MCF 10A (cell line): ENCODE data around the gene NECTIN4. TPM values are rescaled to one million over a fixed set of nuclear protein-coding genes. Genes with fewer than 3 reads are reported as not detected.

Source experiments
- BruUV-seq: library from RNA; stranded (reverse); fragments of 400-500 nt; replicated peaks from 2 replicates; lab custom pipeline; 2021; lab: Mats Ljungman, UMichigan
- CTCF ChIA-PET: fragments of 300-600 bp; sonication (Branson Sonifier 250); formaldehyde crosslinking; extraction: SDS; loops from one replicate; lab custom pipeline; 2021; ENCODE audit warnings: antibody characterized with exemption, inconsistent platforms; lab: Yijun Ruan, JAX
- POLR2A ChIA-PET: fragments of 300-600, 350-650 bp; sonication (Branson Sonifier 250); formaldehyde crosslinking; extraction: SDS; loops from one replicate; lab custom pipeline; 2020; ENCODE audit warnings: antibody characterized with exemption, inconsistent platforms; lab: Yijun Ruan, JAX
- DNase-seq: peaks from one replicate; pipeline ENCODE4 v3.0.0-alpha.2; 2018; ENCODE audit not compliant: unreplicated experiment
- H3K27ac Mint-ChIP-seq: one replicate; pipeline ENCODE4 v1.8.0; 2022; ENCODE audit warnings: mild to moderate bottlenecking, low read depth, mixed read lengths; ENCODE audit not compliant: unreplicated experiment
- H3K27me3 Mint-ChIP-seq: one replicate; pipeline ENCODE4 v1.8.0; 2022; ENCODE audit warnings: mixed read lengths; ENCODE audit not compliant: insufficient read depth, unreplicated experiment
- H3K36me3 Mint-ChIP-seq: one replicate; pipeline ENCODE4 v1.8.0; 2022; ENCODE audit warnings: mild to moderate bottlenecking, moderate library complexity, mixed read lengths; ENCODE audit not compliant: insufficient read depth, unreplicated experiment
- H3K4me1 Mint-ChIP-seq: one replicate; pipeline ENCODE4 v1.8.0; 2022; ENCODE audit warnings: mixed read lengths; ENCODE audit not compliant: insufficient read depth, unreplicated experiment
- H3K4me3 Mint-ChIP-seq: one replicate; pipeline ENCODE4 v1.8.0; 2022; ENCODE audit warnings: mild to moderate bottlenecking, moderate library complexity, mixed read lengths; ENCODE audit not compliant: unreplicated experiment
- H3K9me3 Mint-ChIP-seq: one replicate; pipeline ENCODE4 v1.8.0; 2022; ENCODE audit warnings: mixed read lengths; ENCODE audit not compliant: unreplicated experiment
- intact Hi-C: fragments of 100-400 bp; cut with micrococcal nuclease; formaldehyde crosslinking; loops from 2 replicates; pipeline ENCODE4 v1.14.1; 2022
- total RNA-seq: library from RNA; stranded (reverse); gene quantifications from 2 replicates; pipeline ENCODE4 v1.2.3, GENCODE V29; 2022
- TF ChIP-seq, protein P1 (sequence below): fragments of 200-600 bp; IDR thresholded peaks from one replicate; pipeline ENCODE4 v1.8.0; 2022; ENCODE audit warnings: antibody characterized with exemption, mild to moderate bottlenecking; ENCODE audit not compliant: unreplicated experiment

The NECTIN4 gene
- total RNA-seq, 1 experiment from 2014 or later: 7.0 TPM

DNA sequence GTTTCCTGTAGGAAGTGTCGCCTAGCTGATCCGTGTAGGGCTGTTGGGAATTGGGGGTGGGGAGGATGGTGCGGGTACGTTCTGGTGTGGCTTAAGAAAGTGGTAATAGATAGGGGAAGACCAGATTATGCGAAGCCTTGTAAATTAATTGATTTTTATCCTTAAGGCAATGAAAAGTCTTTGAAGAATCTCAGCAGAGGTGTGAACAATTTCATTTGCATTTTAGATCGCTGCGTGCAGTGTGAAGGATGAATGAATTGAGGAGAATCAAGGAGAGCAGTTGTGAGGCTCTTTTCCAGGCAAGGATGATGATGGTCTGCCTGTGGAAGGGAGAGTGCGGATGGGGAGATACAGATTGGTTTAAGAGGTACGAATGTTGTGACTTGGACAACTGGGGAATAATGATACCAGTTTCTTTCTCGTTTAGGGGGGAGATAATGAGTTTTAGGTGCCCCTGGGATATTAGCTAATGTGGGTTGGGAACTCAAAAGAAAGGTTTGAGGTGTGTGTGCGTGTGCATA is 43.9 kb upstream of the NECTIN4 start:
- Mint-ChIP-seq H3K36me3 (peaks cover 52% of the 10 kb centered on the region), H3K4me3 (no peak overlapping the region), H3K9me3 (no peaks in the 10 kb centered on the region), H3K27me3 (no peaks in the 10 kb centered on the region), H3K4me1 (peaks cover 23% of the 10 kb centered on the region), H3K27ac (no peak overlapping the region)
- intact Hi-C loops: loop anchor here (2.0 to 10.0 kb wide), 2 partner anchors 60 to 88 kb away; partner anchors contain the start of gene USF1
- ChIA-PET POLR2A (interaction anchor here (0.7 to 11.8 kb wide), 38 partner anchors 8 to 1457 kb away, joined by 3 to 210 read pairs (median 5); partner anchors contain the start of genes ADAMTS4, B4GALT3, DUSP12 and F11R), CTCF (interaction anchor here (0.7 to 2.2 kb wide), 18 partner anchors 11 to 1373 kb away, joined by 3 to 6 read pairs (median 4); partner anchors contain the start of genes NIT1 and PFDN2)
- no peak for DNase-seq
- TF ChIP-seq, protein P1, sequence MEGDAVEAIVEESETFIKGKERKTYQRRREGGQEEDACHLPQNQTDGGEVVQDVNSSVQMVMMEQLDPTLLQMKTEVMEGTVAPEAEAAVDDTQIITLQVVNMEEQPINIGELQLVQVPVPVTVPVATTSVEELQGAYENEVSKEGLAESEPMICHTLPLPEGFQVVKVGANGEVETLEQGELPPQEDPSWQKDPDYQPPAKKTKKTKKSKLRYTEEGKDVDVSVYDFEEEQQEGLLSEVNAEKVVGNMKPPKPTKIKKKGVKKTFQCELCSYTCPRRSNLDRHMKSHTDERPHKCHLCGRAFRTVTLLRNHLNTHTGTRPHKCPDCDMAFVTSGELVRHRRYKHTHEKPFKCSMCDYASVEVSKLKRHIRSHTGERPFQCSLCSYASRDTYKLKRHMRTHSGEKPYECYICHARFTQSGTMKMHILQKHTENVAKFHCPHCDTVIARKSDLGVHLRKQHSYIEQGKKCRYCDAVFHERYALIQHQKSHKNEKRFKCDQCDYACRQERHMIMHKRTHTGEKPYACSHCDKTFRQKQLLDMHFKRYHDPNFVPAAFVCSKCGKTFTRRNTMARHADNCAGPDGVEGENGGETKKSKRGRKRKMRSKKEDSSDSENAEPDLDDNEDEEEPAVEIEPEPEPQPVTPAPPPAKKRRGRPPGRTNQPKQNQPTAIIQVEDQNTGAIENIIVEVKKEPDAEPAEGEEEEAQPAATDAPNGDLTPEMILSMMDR: no peak
- BruUV-seq: TSS peak; percentile 76

DNA sequence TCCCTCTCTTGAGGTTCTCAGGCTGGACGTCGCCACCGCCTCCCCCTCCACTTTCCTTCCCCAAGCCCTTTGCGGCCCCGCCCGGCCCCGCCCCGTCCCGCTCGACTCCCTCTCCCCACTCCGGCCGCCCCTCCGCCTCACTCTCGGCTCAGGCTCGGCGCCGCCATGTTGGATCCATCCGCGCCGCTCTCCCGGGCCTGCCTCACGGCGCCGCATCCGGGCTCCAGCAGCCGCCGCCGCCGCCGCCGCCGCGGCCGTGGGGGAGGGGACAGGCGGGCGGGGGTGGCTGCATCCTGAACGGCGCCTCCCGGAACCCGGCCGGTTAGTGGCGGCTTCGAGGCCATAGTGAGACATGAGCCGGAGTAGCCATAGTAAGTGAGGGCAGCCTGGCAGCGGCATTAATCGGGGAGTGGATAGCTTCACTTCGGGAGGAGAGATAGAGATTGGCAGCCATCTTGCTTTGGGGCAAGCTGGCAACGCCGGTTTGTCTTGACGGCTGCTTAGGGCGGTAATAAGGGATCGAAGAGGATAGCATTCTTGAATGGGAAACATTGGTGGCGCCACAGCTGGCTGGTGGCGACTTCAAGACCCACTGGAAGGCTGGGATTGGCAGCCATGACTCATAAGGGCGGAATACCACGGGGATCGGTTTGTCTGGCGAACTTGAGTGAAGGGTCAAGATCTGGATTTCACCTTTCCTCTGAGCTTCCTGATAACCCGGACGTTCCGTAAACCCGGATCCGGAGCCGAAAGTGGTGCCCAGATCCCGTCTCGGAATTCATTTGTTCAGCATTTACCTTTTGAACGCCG is 43.3 kb upstream of the NECTIN4 start, which contains the start of gene DEDD:
Gene DEDD, minus strand, starts transcription at position 258 of the 810 bp plus-strand sequence. CDS start 8,205 bp downstream, outside the sequence.
- H3K27me3 Mint-ChIP-seq: no peaks in the 10 kb centered on the region
- peaks cover 55% of the 10 kb centered on the region for H3K36me3 Mint-ChIP-seq
- POLR2A ChIA-PET: interaction anchor here (0.6 to 11.8 kb wide), 41 partner anchors 8 to 867 kb away, joined by 3 to 210 read pairs (median 5); partner anchors contain the start of genes ADAMTS4, B4GALT3, DUSP12 and F11R
- H3K4me1 Mint-ChIP-seq: peaks cover 23% of the 10 kb centered on the region
- BruUV-seq: no TSS peak
- H3K9me3 Mint-ChIP-seq: no peaks in the 10 kb centered on the region
- CTCF ChIA-PET: interaction anchor here (0.5 to 1.5 kb wide), 17 partner anchors 10 to 1374 kb away, joined by 3 to 6 read pairs (median 4); partner anchors contain the start of genes NIT1 and PFDN2
- H3K27ac Mint-ChIP-seq: no peak within 1 kb of the TSS
- H3K4me3 Mint-ChIP-seq: no peak within 1 kb of the TSS
- TF ChIP-seq, protein P1: no peak
- intact Hi-C loops: loop anchor here (1.0 to 10.0 kb wide), 3 partner anchors 17 to 88 kb away; partner anchors contain the start of gene USF1
- DNase-seq: peak; percentile 99

DNA sequence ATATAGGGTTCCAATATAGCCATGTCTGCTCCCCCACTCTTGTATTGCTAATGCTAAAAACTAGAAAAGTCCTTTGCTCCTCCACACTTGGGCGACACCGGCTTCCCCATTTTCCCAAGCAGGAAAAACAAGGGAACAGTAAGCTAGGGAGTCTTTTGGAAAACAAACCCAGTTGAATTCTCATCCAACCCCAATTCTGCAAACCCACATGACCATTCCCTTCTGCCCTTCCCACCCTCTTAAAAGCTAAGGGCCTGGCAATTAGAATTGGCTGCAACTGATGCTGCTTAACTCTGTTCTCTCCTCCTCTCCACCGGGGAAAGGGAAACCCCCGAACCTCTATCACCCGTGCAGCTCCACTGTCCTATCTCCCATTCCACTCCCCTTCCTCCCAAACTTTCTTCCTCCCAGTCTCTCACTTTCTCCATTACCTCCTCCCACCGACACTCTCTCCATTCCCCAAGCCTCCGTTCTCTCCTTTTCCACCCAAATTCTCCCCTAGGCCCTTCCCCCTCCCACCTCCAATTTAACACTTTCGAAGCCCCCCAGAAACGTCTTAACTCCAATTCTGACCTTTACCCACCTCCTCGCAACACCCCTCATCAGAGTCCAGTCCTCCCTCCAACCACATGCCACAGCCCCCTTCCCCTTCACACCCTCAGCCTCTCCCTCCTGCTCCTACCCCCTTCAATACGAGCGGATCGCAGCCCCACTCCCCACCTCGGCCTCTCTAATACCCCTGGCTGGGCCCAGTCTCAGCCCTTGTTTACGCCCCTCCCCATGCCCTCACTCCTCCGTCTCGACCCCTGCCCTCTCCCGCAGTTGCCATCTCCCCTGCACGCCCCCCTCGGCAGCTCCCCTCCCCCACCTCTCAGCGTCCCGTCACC is 42.4 kb upstream of the NECTIN4 start:
- CTCF ChIA-PET: interaction anchor here (0.5 to 1.4 kb wide), 7 partner anchors 10 to 296 kb away, joined by 3 to 5 read pairs (median 3); no protein-coding TSS in a partner anchor
- Mint-ChIP-seq H3K4me3 (no peak overlapping the region), H3K9me3 (no peaks in the 10 kb centered on the region), H3K27ac (no peak overlapping the region), H3K4me1 (peaks cover 30% of the 10 kb centered on the region), H3K36me3 (peaks cover 55% of the 10 kb centered on the region), H3K27me3 (no peaks in the 10 kb centered on the region)
- intact Hi-C loops: loop anchor here (1.0 to 10.0 kb wide), 3 partner anchors 16 to 87 kb away; partner anchors contain the start of gene USF1
- peak; percentile 34 for DNase-seq
- POLR2A ChIA-PET: interaction anchor here (0.6 to 11.8 kb wide), 28 partner anchors 9 to 618 kb away, joined by 3 to 210 read pairs (median 4); partner anchors contain the start of genes DUSP12, F11R, NDUFS2 and PPOX
- no TSS peak for BruUV-seq
- TF ChIP-seq, protein P1: no peak
